ENCODE data around the gene GAREM1. TPM values are rescaled to one million over a fixed set of nuclear protein-coding genes. Genes with fewer than 3 reads are reported as not detected.
"Not testable (repeated sequence)": the region's sequence is repeated elsewhere in the genome, so short reads cannot be mapped to it uniquely, and the experiment has no call there.

Gene GAREM1
- total and polyA plus RNA-seq, 2 of the 8 experiments (the other 6 are each of a cell fraction or from before 2014, with no cell fraction given) = 3.6 to 9.2 TPM

- H4K5ac ChIP-seq (ENCODE audit: insufficient read length, low read depth, low read length); H3K9me3 ChIP-seq (ENCODE audit: insufficient read depth in 2 of 2, low read depth in 1 of 2, low read length in 1 of 2); H4K20me1 ChIP-seq (replicated peaks in 1 of 2; ENCODE audit: control insufficient read depth in 1 of 2, insufficient read depth in 2 of 2, low read length in 2 of 2); H4K91ac ChIP-seq (replicated peaks; ENCODE audit: insufficient read length, low read length); FAIRE-seq; H3K4me3 ChIP-seq (ENCODE audit: extremely low read depth in 1 of 4, insufficient read depth in 2 of 4, low read depth in 3 of 4, low read length in 4 of 4); H2BK20ac ChIP-seq (ENCODE audit: low read length); H3K14ac ChIP-seq (ENCODE audit: insufficient read length); H3K4me1 ChIP-seq (replicated peaks in 1 of 4; ENCODE audit: control insufficient read depth in 3 of 4, insufficient read depth in 4 of 4, low read length in 3 of 4); H3K4ac ChIP-seq (replicated peaks; ENCODE audit: insufficient read length, low read depth, low read length); H2BK12ac ChIP-seq (ENCODE audit: low read depth, low read length); H3K36me3 ChIP-seq (ENCODE audit: control insufficient read depth in 2 of 4, insufficient read depth in 4 of 4, low read length in 3 of 4); H3K23ac ChIP-seq (ENCODE audit: insufficient read length); DNase-seq (ENCODE audit: low read depth in 1 of 2, low spot score in 2 of 2); H3K27me3 ChIP-seq (replicated peaks in 1 of 4; ENCODE audit: control insufficient read depth in 3 of 4, extremely low read depth in 1 of 4, insufficient read depth in 3 of 4, low read length in 3 of 4); H3K27ac ChIP-seq (ENCODE audit: low read depth, low read length); H2BK5ac ChIP-seq (ENCODE audit: low read depth, low read length); H3K18ac ChIP-seq (ENCODE audit: extremely low read depth, low read length); H3K56ac ChIP-seq (replicated peaks; ENCODE audit: insufficient read length, low read depth, low read length); H3K79me2 ChIP-seq (ENCODE audit: control insufficient read depth in 1 of 2, insufficient read depth in 2 of 2, low read length in 2 of 2); H2AK5ac ChIP-seq (ENCODE audit: low read depth, low read length); H2AFZ ChIP-seq (ENCODE audit: low read length); H3K23me2 ChIP-seq (ENCODE audit: low read depth, low read length); H4K8ac ChIP-seq (ENCODE audit: extremely low read depth, insufficient read depth, low read length); H3K9ac ChIP-seq (replicated peaks in 1 of 4; ENCODE audit: extremely low read depth in 1 of 4, low read depth in 3 of 4, low read length in 3 of 4); POLR2A ChIA-PET (ENCODE audit: partially characterized antibody); H3K79me1 ChIP-seq (ENCODE audit: low read depth, low read length); H2BK15ac ChIP-seq (ENCODE audit: low read length); H3K4me2 ChIP-seq (ENCODE audit: insufficient read depth in 1 of 2, low read depth in 2 of 2, low read length in 2 of 2); H2BK120ac ChIP-seq (replicated peaks; ENCODE audit: low read depth, low read length): not testable (repeated sequence)
- WGBS, 2 experiments (ENCODE audit: extremely low coverage in 1 of 2, insufficient coverage in 1 of 2, insufficient read length in 1 of 2, insufficient replicate concordance in 2 of 2, low coverage in 1 of 2, low lambda C conversion rate in 2 of 2, missing lambda C conversion rate in 1 of 2) = 61% methylated on average over 2 of the region's 2 CpGs; no CpG with 5 or more reads in 1 of the 2 experiments
- CTCF ChIA-PET (ENCODE audit: partially characterized antibody) = interaction anchor here (1.5 kb wide), 1 partner anchor 51 kb away, joined by 4 read pairs; no protein-coding TSS in a partner anchor
These were observed 30.6 kb upstream of the GAREM1 start for GRCh38 chr18:32501242-32501641.

All from H1 (cell line).